Stimulated activated CD4-positive, alpha-beta T cell treated with anti-CD3 and anti-CD28 coated beads, Interleukin-15, amount 100 ng/mL, for 48 hours (primary cell): ENCODE data around the gene TAS2R40.
"Not testable (repeated sequence)": the region's sequence is repeated elsewhere in the genome, so short reads cannot be mapped to it uniquely, and the experiment has no call there.

Source experiments
- DNase-seq, 2 donors: peaks; one replicate each; pipeline ENCODE4 v3.0.0-alpha.2; 2020; ENCODE audit warnings: low read depth in 2 of 2

TAS2R40 gene

GRCh38 chr7:143250199-143250598 lies 28.4 kb downstream of the TAS2R40 start:
- DNase-seq = no peak

DNA sequence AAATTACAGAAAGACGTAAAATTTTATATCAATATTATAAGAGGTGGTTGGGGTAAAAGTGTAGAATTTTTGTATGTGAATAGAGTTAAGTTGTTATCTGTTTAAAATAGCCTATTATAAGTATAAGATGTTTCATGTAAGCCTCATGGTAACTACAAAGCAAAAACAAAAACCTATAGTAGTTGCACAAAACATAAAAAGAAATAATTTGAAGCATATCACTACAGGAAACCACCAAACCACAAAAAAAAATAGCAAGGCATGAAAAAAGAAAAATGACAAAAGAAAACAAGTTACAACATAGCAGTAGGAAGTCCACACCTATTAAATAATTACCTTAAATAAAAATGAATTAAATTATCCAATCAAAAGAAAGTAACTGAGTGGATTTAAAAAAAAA lies 29.0 kb downstream of the TAS2R40 start:
- no peak for DNase-seq

GRCh38 chr7:143252006-143252405 lies 30.2 kb downstream of the TAS2R40 start:
- DNase-seq = no peak

DNA sequence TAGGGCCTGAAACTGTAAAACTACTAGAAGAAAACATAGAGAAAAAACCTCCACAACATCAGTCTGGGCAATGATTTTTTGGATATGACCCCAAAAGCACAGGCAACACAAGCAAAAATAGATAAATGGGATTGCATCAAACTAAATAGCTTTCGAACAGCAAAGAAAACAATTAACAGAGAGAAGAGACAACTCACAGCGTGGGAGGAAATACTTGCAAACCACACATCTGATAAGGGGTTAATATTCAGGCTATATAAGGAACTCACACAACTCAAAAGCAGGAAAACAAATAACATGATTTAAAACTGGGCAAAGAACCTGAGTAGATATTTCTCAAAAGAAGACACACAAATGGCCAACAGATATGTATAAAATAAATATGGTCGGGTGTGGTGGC lies 33.7 kb downstream of the TAS2R40 start:
- DNase-seq = no peak

DNA sequence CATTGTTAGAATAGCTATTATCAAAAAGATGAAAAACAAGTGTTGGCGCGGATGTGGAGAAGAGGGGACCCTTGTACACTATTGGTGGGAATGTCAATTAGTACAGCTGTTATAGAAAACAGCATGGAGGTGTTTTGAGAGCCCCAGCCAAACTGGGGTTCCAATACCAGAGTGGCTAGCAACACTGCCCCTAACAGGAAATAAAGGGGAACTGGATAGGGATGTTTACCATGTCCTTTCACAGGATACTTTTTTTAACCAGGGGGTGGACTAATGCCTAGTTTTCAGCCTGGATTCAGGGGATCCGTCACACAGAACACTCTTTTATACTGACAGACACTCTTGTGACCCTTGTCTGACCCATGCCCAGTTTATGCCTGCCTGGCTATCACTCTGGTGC lies 34.5 kb downstream of the TAS2R40 start:
- DNase-seq = no peak

- no peak for DNase-seq
These were observed 35.1 kb downstream of the TAS2R40 start for GRCh38 chr7:143256932-143257331.

GRCh38 chr7:143257501-143257900 lies 35.7 kb downstream of the TAS2R40 start:
- DNase-seq = no peak

- DNase-seq = no peak
These were observed 37.0 kb downstream of the TAS2R40 start for GRCh38 chr7:143258831-143259230.

- no peak for DNase-seq
These were observed 37.9 kb downstream of the TAS2R40 start for GRCh38 chr7:143259765-143260164.

GRCh38 chr7:143261901-143262300 lies 40.1 kb downstream of the TAS2R40 start:
- DNase-seq = no peak

DNA sequence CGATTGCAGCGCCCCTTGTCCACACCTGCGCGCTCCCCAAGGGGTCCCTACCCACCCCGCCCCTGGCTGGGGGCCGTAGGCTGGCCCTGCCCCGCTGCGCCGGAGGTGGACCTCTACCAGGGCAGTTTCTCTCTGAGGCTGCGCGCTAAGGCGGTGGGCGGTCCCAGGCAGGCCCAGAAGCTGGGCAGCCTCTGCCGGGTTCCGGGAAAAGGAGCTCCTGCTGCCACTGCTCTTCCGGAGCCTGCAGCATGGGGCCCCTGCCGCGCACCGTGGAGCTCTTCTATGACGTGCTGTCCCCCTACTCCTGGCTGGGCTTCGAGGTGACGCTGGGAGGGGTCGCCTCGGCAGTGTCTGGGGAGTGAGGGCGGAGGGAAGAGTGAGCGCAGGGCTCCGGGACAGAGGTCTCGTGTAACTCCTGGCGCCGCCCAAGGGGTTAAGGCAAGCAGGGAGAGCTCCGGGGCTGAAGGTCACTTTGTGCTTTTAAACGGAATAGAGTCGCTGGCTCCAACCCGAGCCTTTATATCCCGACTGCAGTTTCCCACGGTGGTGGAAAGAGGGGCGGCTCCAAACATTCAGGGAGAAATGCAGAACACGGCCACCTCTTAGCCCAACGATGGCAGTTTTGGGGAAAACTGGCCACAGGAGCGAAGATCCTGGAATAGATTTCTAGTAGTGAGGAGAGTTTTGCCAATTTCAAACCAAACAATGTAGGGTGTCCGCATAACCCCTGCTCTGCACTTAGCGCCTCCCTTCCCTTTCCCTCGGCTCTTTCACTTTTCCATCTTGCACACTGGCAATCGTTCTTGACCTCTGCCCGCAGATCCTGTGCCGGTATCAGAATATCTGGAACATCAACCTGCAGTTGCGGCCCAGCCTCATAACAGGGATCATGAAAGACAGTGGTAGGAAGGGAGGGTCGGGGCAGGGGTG lies 41.7 kb downstream of the TAS2R40 start, which contains the start of gene GSTK1:
Gene GSTK1 (plus strand): TSS at position 176 of the 930 bp plus-strand sequence. CDS start 73 bp downstream, at position 249.
- DNase-seq = peak; percentile 64 to 72

- DNase-seq = not testable (repeated sequence)
These were observed 42.3 kb downstream of the TAS2R40 start for GRCh38 chr7:143264196-143264568.

GRCh38 chr7:143265017-143265693 lies 43.3 kb downstream of the TAS2R40 start:
- DNase-seq = no peak

GRCh38 chr7:143269251-143269650 lies 47.4 kb downstream of the TAS2R40 start:
- no peak for DNase-seq

GRCh38 chr7:143271240-143271639 lies 49.4 kb downstream of the TAS2R40 start:
- no peak for DNase-seq
